ENCODE results near the gene ADAMTS2. TPM values are rescaled to one million over a fixed set of nuclear protein-coding genes. Genes with fewer than 3 reads are reported as not detected.

Gene ADAMTS2
- total and polyA plus RNA-seq, 8 donors = 1.8 to 41.5 (median 11.6) TPM

DNA sequence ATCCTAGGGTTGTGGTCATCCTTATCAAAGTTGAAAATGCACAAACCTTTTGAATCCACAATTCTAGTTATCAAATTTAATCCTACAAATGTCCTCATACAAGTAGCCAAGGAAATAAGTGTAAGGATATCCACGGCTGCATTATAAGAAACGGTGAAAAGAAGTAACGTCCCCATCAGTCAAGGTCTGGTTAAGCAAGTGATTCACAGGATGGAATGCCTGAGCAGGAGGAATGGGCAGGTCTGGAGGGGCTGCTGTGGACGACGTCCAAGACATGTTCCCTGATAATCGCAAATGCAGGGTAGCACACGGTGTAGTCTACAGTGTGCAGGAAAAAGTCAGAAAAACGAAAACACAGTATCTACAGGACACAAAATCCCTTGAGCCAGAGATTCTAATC lies 118.6 kb downstream of the ADAMTS2 start:
- DNase-seq = no peak
- Histone ChIP-seq H3K27me3 (no peaks in the 10 kb centered on the region), H3K9me3 (peaks cover 0 to 19% (median 7%) of the 10 kb centered on the region in 4 donors), H3K4me1 (no peaks in the 10 kb centered on the region), H3K4me3 (no peak overlapping the region), H3K36me3 (no peaks in the 10 kb centered on the region), H3K27ac (no peak overlapping the region)
- TF ChIP-seq POLR2AphosphoS5 (IDR thresholded peaks at IDR 0.05) (no peak), EP300 (IDR thresholded peaks at IDR 0.05) (no peak), POLR2A (IDR thresholded peaks at IDR 0.05) (no peak)
- TF ChIP-seq, protein P1, sequence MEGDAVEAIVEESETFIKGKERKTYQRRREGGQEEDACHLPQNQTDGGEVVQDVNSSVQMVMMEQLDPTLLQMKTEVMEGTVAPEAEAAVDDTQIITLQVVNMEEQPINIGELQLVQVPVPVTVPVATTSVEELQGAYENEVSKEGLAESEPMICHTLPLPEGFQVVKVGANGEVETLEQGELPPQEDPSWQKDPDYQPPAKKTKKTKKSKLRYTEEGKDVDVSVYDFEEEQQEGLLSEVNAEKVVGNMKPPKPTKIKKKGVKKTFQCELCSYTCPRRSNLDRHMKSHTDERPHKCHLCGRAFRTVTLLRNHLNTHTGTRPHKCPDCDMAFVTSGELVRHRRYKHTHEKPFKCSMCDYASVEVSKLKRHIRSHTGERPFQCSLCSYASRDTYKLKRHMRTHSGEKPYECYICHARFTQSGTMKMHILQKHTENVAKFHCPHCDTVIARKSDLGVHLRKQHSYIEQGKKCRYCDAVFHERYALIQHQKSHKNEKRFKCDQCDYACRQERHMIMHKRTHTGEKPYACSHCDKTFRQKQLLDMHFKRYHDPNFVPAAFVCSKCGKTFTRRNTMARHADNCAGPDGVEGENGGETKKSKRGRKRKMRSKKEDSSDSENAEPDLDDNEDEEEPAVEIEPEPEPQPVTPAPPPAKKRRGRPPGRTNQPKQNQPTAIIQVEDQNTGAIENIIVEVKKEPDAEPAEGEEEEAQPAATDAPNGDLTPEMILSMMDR (IDR thresholded peaks at IDR 0.05) = no peak
- 65 to 80% (median 72%) methylated on average over 8 of the region's 8 CpGs for WGBS, 5 donors
- intact Hi-C loops (cut with DNase I; ENCODE audit: low total_unique reads) = no loop called here

DNA sequence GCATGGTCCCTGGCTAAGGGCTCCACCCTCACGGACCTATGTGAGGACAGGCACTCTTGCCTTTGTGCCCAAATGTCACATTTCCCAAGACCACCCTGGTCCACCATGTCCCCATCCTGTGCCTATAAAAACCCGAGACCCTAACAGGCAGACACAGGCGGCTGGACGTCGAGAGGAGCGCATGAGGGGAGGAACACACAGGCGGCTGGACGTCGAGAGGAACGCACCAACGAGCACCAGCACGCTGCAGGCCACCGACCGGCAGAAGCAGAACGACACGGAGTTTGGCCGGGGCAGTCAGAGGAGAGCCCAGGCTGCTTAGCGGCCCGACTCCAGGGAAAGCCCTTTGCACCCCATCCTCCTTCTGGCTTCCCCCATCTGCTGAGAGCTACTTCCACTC lies 119.9 kb downstream of the ADAMTS2 start:
- 93 to 96% (median 94%) methylated on average over 18 to 19 of the region's 19 CpGs for WGBS, 5 donors
- no peaks in the 10 kb centered on the region for H3K4me1 ChIP-seq
- no peaks in the 10 kb centered on the region for H3K27me3 ChIP-seq
- TF ChIP-seq POLR2AphosphoS5 (IDR thresholded peaks at IDR 0.05) (no peak), EP300 (IDR thresholded peaks at IDR 0.05) (no peak), POLR2A (IDR thresholded peaks at IDR 0.05) (no peak)
- TF ChIP-seq, protein P1 (IDR thresholded peaks at IDR 0.05) = no peak
- DNase-seq = no peak
- H3K36me3 ChIP-seq = no peaks in the 10 kb centered on the region
- intact Hi-C loops (cut with DNase I; ENCODE audit: low total_unique reads) = no loop called here
- peaks cover 0 to 19% (median 7%) of the 10 kb centered on the region in 4 donors for H3K9me3 ChIP-seq
- H3K4me3 ChIP-seq = no peak overlapping the region
- H3K27ac ChIP-seq = no peak overlapping the region

DNA sequence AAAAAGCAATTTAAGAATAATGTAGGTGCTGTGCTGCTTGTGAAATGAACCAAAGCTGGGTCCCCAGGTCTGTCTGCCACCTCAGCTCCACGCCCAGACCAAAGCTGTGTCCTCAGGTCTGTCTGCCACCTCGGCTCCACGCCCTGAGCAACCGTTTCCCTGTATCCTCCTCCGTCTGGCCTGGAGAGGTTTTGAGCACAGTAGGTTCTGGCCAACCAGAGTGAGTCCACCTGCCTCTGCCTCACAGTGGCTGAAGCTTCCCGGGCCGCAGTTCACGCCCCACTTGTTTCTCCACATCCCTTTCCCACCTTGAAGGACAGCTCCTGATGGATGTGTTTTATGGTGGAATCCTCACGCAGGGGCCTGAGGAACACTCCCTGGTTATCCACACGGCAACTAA lies 120.5 kb downstream of the ADAMTS2 start:
- DNase-seq = no peak

DNA sequence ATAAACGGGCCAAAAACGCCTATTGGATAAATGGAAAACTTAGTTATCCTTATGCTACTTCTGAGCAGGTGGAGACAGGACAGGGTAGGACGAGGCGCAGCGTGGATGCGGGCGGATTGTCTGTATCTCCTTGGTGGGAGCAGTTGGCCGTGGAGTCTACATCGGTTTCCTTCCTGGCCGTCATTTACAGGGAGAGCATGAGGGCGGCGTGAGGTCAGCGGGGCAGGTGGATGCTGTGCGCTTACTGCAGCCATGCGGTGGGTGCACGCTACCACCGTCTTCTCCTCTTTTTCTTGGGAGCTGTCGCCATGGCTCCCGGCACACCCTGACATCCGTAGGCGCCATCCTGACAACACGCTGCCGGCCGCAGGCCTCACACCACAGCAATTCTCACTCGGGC lies 121.3 kb downstream of the ADAMTS2 start:
- Histone ChIP-seq H3K27me3 (no peaks in the 10 kb centered on the region), H3K4me1 (no peaks in the 10 kb centered on the region), H3K27ac (no peak overlapping the region), H3K36me3 (no peaks in the 10 kb centered on the region), H3K4me3 (no peak overlapping the region), H3K9me3 (peaks cover 0 to 19% (median 7%) of the 10 kb centered on the region in 4 donors)
- 91 to 98% (median 97%) methylated on average over 25 of the region's 25 CpGs for WGBS, 5 donors
- no peak for DNase-seq
- intact Hi-C loops (cut with DNase I; ENCODE audit: low total_unique reads) = no loop called here
- TF ChIP-seq POLR2AphosphoS5 (IDR thresholded peaks at IDR 0.05) (no peak), POLR2A (IDR thresholded peaks at IDR 0.05) (no peak), EP300 (IDR thresholded peaks at IDR 0.05) (no peak)
- TF ChIP-seq, protein P1 (IDR thresholded peaks at IDR 0.05) = no peak

More for the DNA sequence above, 120.5 kb downstream of the ADAMTS2 start:
- Histone ChIP-seq H3K4me1 (no peaks in the 10 kb centered on the region), H3K27me3 (no peaks in the 10 kb centered on the region), H3K36me3 (no peaks in the 10 kb centered on the region), H3K27ac (no peak overlapping the region), H3K9me3 (peaks cover 0 to 19% (median 7%) of the 10 kb centered on the region in 4 donors), H3K4me3 (no peak overlapping the region)
- WGBS, 5 donors = 87 to 98% (median 94%) methylated on average over 10 of the region's 10 CpGs
- no peak for TF ChIP-seq EP300 (IDR thresholded peaks at IDR 0.05)
- TF ChIP-seq, protein P1 (IDR thresholded peaks at IDR 0.05) = no peak
- TF ChIP-seq POLR2AphosphoS5 (IDR thresholded peaks at IDR 0.05) = no peak
- no peak for TF ChIP-seq POLR2A (IDR thresholded peaks at IDR 0.05)
- intact Hi-C loops (cut with DNase I; ENCODE audit: low total_unique reads) = no loop called here
